IPS-18c (cell line): ENCODE results near the gene TBCC.
"Not testable (repeated sequence)": the region's sequence is repeated elsewhere in the genome, so short reads cannot be mapped to it uniquely, and the experiment has no call there.

ENCODE experiments used
- H3K4me3 ChIP-seq: 2 replicates; pipeline ENCODE4 v1.7.0; 2013; ENCODE audit warnings: low read depth, mild to moderate bottlenecking, low read length, moderate library complexity; ENCODE audit not compliant: insufficient read depth
- H3K9me3 ChIP-seq: one replicate; pipeline ENCODE4 v1.6.1; 2013; ENCODE audit warnings: mild to moderate bottlenecking, low read length, moderate library complexity; ENCODE audit not compliant: control insufficient read depth, insufficient read depth

Gene TBCC

DNA sequence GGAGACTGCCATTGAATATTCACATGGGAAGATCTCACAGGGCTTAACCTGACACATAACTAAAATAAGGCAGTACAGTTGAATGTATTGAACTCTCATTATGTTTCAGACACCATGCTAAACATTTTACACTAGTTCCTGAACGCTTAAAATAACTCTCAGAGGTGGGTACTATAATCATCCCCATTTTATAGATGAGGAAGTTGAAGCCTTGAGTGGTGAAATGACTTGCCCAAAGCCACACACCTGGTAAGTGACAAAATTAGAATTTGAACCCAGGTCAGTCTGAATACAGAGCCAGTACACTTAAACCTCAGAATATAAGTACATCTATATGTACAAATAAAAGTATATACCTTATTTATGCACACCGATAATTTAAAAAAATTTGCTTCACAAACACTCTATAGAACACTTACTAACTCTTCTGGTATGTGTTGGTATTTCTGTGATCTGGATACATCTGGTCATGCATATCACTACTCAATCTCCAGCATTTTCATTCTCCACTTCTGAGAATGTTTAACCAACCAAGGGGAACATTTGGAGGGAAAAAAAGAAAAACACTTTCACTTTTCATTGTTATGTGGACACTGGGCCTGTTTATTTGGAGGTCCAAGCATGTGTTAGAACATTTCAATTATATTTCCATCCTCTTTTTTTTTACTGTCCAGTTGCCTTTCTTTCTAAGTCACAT, 31.4 kb upstream of the TBCC start:
- Histone ChIP-seq H3K4me3 (no peak overlapping the region), H3K9me3 (no peaks in the 10 kb centered on the region)

DNA sequence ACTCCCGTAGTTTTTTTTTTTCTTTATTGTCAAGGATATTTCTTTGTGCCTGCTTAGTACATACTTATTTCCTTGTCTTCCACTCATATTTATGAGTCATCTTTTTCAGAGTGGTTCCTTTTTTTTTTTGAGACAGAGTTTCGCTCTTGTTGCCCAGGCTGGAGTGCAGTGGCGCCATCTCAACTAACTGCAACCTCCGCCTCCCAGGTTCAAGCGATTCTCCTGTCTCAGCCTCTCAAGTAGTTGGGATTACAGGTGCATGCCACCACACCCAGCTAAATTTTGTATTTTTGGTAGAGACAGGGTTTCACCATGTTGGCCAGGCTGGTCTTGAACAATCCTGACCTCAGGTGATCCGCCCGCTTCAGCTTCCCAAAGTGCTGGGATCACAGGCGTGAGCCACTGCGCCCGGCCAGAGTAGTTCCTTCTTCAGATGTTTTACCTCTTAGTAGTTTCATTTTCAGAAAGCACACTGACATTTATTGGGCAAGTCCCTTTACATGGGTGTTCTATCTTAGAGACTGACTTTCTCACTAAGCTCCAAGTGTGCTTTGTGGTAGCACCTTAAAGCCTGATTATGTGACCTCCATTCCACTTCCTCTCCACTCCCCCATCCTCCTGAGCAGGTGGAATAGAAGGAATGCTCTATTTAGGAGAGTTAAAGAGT, 29.1 kb upstream of the TBCC start:
- H3K4me3 ChIP-seq, result not testable (repeated sequence)

DNA sequence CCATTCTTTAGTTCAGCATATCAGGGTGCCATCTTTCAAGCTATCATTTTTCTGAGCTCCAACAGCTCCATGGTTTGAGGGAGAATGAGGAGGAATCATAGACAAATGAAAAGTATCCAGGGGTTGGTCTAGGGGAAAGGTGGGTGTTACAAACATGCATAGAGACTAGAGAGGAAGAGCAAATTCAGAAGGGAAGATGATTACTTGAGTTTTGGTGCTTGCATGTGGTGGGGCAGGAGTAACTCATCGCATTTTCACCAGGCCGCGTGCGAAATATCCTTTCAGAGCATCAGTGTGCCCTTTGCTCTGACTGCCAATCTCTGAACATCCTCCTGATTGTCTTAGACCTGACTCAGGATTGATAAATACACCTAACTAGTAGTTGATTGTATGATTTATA, 28.3 kb upstream of the TBCC start:
- Histone ChIP-seq H3K4me3 (no peak overlapping the region), H3K9me3 (no peaks in the 10 kb centered on the region)

More for the DNA sequence above, 29.1 kb upstream of the TBCC start:
- not testable (repeated sequence) for H3K9me3 ChIP-seq

DNA sequence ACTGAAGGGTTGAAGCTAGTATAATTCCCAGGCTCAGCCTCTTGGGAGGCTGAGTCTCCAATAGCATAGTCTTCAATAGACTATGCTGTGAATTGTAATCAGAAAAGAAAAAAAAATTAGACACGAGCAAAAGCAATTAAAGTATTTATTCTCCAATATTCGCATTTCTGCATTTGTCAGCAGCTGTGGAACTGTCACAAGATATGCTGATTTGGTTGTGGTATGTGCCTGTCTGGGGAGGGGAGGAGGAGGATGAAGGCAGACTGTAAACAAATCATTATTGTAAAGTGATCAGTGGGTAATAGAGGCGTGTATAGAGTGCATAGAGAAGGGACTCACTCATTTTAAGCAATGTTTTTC, 25.8 kb upstream of the TBCC start:
- Histone ChIP-seq H3K9me3 (no peaks in the 10 kb centered on the region), H3K4me3 (no peak overlapping the region)

DNA sequence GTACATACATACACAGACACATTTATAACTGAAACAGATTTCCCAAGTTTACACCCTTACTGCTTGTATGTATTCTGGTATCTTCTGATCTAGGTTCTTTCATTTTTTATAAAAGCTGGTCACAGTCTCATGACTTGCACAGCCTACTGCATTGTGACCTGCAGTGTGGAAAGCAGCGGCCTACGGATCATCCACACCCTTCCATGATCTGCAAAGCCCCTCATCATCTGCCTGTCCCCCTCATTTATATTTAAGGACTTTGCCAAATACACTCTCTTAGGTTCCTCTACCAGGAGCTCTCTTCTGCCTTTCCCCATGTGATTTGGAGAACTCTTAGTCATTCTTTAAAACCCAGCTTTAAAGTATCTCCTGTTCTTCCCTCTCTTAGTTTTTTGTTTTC, 23.9 kb upstream of the TBCC start:
- H3K4me3 ChIP-seq, result no peak overlapping the region
- H3K9me3 ChIP-seq, result no peaks in the 10 kb centered on the region

DNA sequence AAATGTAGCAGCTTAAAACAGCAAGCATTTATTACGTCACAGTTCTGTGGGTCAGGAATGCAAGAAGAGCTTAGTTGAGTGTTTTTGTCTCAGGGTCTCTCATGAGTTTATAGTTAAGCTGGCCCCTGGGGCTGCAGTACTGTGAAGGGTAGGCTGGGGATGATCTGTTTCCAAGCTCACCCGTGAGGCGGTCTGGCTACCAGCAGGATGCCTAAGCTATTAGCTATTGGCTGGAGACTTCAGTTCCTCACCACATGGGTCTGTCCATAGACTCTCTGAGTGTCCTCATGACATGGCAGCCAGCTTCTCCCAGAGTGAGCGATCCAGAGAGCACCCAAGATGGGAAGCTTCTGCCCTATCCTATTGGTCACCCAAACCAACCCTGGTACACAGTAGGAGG, 23.1 kb upstream of the TBCC start:
- H3K9me3 ChIP-seq, result no peaks in the 10 kb centered on the region

DNA sequence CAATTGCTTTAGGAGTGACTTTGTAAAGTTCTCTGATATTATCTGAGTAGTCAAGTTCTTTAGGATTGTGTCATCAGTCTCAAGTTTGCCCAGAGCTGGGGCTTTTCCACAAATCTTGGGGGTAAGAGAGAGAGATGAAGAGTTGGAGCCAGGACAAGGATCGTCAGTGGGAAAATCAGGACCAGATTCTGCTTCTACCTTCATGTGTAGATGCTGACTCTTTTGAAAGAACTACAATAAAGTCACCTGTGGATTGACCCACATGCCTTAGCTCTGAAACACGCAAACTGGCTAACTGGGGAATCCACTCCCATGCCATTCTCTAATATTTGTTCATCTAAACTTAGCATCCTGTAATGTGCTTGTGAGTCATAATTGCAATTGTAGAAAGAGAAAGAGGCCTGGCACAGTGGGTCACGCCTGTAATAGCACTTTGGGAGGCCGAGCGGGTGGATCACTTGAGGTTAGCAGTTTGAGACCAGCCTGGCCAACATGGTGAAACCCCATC, 20.3 kb upstream of the TBCC start:
- no peaks in the 10 kb centered on the region for H3K9me3 ChIP-seq

More for the DNA sequence above, 23.1 kb upstream of the TBCC start:
- no peak overlapping the region for H3K4me3 ChIP-seq

DNA sequence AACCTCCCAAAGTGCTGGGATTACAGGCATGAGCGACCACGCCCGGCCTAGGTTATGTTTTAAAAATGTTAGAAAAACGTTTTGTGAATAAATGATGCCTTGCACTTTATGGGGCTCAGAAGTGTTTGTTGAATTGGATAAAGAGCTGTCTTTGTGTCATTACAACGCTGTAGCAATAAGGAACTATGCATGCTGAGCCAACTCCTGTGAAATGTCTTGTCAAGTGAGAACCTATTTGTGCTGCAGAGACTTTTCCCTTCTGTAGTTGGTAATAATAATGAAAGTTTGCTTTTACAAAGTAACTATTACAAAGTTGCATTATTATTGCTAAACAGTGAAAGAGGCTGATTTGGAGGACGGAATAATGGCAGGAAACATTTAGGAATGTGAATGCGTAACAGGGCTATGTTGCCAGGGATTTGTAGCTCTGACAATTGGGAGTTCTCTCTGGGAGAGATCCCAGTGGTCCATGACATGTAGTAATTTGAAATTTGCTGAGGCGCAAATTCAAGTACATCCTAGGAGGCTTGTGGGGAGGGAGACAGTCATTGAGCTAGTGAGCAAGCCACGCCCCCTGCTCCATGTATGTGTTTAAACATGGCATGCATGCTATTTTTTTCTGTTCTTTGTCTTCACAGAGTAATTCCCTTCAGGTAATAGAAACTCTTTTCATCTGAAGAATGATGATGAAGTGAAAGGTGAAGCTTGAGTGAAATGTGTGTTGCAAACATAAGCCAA, 19.2 kb upstream of the TBCC start:
- H3K4me3 ChIP-seq, result no peak overlapping the region
- no peaks in the 10 kb centered on the region for H3K9me3 ChIP-seq

More for the DNA sequence above, 20.3 kb upstream of the TBCC start:
- H3K4me3 ChIP-seq, result no peak overlapping the region

DNA sequence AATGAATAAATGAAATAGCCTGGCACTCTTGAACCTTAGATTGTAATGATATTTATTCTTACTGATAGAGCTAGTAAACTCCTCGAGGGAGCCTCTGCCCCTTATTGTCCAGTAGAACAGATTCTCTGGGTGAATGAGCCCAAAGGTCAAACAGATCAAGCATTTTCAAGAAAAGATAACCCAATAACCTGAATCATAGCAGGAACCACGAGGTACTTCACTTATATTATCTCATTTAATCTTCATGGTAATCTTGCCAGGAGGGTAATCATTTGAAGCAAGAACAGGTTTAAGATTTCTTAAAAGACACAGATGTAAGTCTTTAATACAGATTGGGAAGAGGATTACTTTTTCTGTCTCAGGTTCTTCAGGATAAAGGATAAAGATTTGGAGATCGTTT, 17.0 kb upstream of the TBCC start:
- H3K4me3 ChIP-seq, result no peak overlapping the region
- no peaks in the 10 kb centered on the region for H3K9me3 ChIP-seq

DNA sequence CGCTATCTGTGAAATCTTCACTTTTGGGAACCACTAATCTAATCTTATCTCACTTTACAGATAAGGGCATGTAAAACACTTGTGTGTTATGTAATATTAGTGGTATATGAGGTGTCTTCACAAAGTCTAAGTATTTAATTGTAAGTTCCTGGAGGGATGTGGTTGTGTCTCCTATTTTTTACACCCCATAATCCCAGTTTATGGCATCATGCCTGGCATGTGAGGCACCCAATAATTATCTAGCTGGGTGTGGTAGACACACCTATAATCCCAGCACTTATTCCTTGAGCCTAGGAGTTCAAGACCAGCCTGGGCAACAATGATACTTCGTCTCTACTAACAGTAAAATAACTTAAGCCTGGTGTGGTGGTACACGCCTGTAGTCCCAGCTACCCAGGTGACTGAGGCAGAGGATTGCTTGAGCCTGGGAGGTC, 16.5 kb upstream of the TBCC start:
- Histone ChIP-seq H3K4me3 (no peak overlapping the region), H3K9me3 (no peaks in the 10 kb centered on the region)

DNA sequence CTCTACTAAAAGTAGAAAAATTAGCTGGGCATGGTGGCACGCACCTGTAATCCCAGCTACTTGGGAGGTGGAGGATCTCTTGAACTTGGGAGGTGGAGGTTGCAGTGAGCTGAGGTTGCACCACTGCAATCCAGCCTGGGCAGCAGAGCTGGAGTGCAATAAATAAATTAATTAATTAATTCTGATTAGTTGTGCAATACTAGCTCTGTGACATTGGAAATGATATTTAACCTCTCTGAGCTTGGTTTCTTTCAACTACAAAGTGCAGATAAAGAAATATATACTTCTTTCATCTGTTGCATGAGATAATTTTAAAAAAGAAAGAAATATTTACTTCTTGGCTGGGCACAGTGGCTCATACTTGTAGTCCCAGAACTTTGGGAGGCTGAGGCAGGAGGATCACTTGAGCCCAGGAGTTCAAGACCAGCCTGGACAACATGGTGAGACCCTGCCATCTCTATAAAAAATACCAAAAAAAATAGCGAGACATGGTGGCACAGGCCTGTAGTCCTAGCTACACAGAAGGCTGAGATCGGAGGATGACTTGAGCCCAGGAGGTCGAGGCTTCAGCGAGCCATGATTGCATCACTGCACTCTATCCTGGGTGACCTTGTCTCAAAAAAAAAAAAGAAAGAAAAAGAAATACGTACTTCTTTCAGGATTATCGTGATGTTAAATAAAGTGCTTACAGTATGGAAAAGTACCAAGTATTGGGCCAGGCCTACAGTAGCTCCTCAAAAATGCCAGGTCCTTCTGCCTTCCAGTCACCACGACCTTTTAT, 15.6 kb upstream of the TBCC start:
- no peak overlapping the region for H3K4me3 ChIP-seq
- no peaks in the 10 kb centered on the region for H3K9me3 ChIP-seq

DNA sequence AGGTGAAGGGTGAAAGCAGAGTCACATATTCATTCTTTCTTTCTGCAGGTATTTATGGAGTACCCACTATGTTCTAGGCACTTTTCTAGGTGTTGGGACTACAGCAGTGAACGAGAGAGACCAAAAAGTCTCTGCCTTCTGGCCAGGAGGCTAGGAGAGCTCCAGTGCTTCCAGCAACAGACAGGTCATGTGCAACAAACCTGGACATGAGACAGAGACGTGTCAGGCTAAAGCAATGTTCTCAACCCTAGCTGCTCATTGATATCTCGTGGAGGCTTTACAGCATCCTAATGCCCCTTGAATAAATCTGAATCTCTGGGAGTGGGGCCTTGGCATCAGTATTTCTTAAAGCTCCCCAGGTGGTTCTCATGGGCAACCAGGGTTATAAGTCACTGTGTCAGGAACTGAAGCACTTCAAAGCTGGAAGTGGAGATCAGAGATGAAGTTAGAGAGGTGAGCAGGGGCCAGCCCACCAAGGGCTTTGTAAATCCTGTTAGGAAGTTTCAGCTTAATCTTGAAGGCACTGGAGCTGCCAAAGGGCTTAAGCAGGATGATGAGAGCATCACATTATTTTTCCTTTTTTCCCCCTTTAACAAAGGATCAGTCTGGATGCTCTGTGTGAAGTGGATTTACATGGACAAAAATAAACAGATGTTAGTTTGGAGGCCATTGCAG, 13.0 kb upstream of the TBCC start:
- Histone ChIP-seq H3K9me3 (no peaks in the 10 kb centered on the region), H3K4me3 (no peak overlapping the region)

DNA sequence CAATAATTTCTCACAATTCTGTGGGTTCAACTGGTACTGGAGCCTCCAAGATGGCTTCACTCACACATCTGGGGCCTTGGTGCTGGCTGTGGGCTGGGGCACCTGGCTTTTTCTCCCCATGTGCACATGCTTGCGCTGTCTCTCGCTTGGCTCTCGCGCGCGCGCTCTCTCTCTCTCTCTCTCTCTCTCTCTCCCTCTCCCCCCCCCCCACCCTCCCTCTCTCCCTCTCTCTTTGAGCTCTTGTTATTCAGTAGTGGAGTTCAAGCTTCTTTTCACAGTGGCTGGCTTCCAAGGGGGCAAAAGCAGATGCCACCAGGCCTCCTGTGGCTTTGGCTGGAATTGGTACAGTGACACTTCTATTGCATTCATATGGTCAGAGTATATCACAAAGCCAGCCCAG, 10.8 kb upstream of the TBCC start:
- no peak overlapping the region for H3K4me3 ChIP-seq
- no peaks in the 10 kb centered on the region for H3K9me3 ChIP-seq

DNA sequence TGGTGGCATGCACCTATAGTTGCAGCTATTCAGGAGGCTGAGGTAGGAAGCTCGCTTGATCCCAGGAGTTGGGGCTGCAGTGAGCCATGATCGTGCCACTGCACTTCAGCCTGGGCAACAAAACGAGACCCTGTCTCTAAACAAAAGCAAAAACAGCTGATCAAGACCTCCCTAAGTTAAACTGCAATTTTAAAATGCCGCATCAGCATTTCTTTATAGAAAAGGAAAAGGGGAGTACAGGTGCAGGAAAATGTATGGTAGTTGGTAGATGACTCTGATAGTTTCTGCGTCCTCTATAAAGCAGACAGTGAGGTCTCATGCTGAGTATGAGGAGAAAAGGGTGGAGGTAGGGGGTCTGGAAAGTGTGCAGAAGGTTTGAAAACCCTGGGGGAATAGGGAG, 8.9 kb upstream of the TBCC start:
- Histone ChIP-seq H3K9me3 (no peaks in the 10 kb centered on the region), H3K4me3 (no peak overlapping the region)

DNA sequence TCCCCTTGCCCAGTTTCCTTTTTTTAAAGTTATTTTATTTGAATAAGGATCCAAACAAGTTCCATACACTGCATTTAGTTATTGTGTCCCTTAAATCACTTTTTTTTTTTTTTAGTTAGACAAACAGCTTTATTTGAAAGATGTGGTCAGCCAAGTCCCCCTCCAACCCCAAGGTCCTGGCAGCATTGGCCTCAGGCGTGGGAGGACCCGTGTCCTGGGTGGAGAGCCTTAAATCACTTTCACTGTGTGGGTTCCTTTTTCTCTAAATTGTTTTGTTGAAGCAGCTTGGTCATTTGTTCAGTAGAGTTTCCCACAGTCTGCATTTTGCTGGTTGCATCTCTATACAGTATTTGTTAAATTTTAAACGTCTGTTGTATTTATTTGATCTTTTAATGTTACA, 5.2 kb upstream of the TBCC start:
- H3K9me3 ChIP-seq, result no peaks in the 10 kb centered on the region
- H3K4me3 ChIP-seq, result no peak overlapping the region

DNA sequence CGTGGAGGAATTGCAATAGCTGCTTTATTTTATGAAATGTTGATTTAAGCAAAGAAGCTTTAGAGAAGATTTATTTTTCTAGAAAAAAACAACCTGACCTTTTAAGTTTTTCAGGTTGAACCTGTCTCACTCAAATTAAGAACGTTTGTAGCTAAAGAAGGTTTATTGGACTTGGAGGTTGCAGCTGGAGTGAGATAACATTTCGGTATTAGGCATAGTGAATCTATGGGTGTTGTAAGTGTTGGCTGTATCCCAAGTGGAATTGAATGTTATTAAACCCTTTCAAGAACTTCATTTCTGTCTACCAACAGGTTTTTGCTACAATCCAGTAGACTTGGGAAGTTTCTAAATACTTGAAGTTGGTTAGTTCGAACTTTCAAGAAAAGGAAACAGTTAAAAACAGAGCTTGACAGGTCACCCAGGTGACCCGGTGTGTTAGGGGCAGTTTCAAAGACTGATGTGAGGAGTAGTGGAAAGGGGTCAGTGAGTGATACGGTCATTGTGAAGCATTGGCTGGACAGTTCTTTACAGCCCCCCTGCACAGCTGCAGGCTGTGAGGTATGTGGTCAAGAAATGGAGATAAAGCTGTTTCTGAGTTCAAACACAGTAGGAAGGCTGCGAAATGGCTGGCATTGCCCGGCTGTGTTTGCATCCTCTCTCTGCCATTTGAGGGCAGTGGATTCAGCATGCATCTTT, 2.4 kb upstream of the TBCC start:
- Histone ChIP-seq H3K9me3 (no peaks in the 10 kb centered on the region), H3K4me3 (no peak overlapping the region)
